Adrenal gland (tissue), 12 donors: Measurements from ENCODE around the gene CD8A. TPM values are rescaled to one million over a fixed set of nuclear protein-coding genes. Genes with fewer than 3 reads are reported as not detected.
A peak's percentile ranks its signal among the peaks of the same experiment; 100 is the strongest.

Experiments
- DNase-seq, 7 donors: peaks; one replicate each; pipeline ENCODE4 v3.0.0-alpha.2; 2019 to 2020
- H3K27ac ChIP-seq, 5 donors: fragments of 200-600 bp; sonication (generic) in 4 of 5; 1 replicate in 3 of 5; 2 replicates in 2 of 5; pipeline versions ENCODE4 v1.5.1 to v1.8.0; 2016 to 2020; ENCODE audit warnings: mild to moderate bottlenecking in 1 of 5
- H3K27me3 ChIP-seq: fragments of 200-600 bp; 2 replicates; pipeline ENCODE4 v1.8.0; 2021
- H3K36me3 ChIP-seq, 2 donors: fragments of 200-600 bp; replicated peaks in 1 of 2; 1 replicate in 1 of 2; 2 replicates in 1 of 2; pipeline versions ENCODE4 v1.5.1 to v1.8.0; 2018 to 2022
- H3K4me1 ChIP-seq, 2 donors: fragments of 200-600 bp; replicated peaks in 1 of 2; 1 replicate in 1 of 2; 2 replicates in 1 of 2; pipeline versions ENCODE4 v1.5.1 to v1.8.0; 2018 to 2021
- H3K4me3 ChIP-seq, 4 donors: fragments of 200-600 bp; sonication (generic) in 3 of 4; one replicate each; pipeline ENCODE4 v1.5.1; 2016 to 2018
- H3K9me3 ChIP-seq, 3 donors: fragments of 200-600 bp; sonication (generic) in 1 of 3; replicated peaks in 1 of 3; 1 replicate in 2 of 3; 2 replicates in 1 of 3; pipeline versions ENCODE4 v1.5.1 to v1.8.0; 2016 to 2021
- POLR2A ChIP-seq, 2 donors: fragments of 450-650 bp; IDR thresholded peaks; one replicate each; pipeline ENCODE4 v1.6.1; 2017; ENCODE audit warnings: antibody characterized with exemption in 2 of 2, mild to moderate bottlenecking in 2 of 2, moderate library complexity in 1 of 2
- WGBS, 4 donors: extraction: QIAGEN DNeasy Blood & Tissue Kit in 2 of 4; methylation state at CpG; one replicate each; pipeline versions ENCODE4 v1.1.5 to v1.1.7; 2013 to 2017; 5-methylcytosine and 5-hydroxymethylcytosine counted together
- intact Hi-C, 2 donors: fragments of 100-400 bp; cut with DNase I; formaldehyde crosslinking; loops; one replicate each; pipeline versions ENCODE4 v1.14.1 to v1.15.0; 2022 to 2023
- polyA plus RNA-seq, 3 donors: library from polyadenylated mRNA; stranded (reverse); fragments of 200-250 nt in 2 of 3; fragments of 350-450 nt in 1 of 3; fragmentation: Illumina TruSeq in 1 of 3; extraction: RNeasy Lipid Tissue Mini Kit (QIAGEN cat#74804) in 1 of 3; gene quantifications; one replicate each; pipeline ENCODE4 v1.2.3, GENCODE V29; 2013 to 2014
- total RNA-seq, 9 donors: library from RNA; depleted of rRNA in 4 of 9; stranded (reverse); fragments of >200 nt in 4 of 9; fragments of 120-200 nt in 1 of 9; fragmentation: NEBNext Ultra II Directional in 1 of 9; extraction: Animal tissue kit (Norgen Biotek cat#: 25700) in 1 of 9; gene quantifications; one replicate each; pipeline versions ENCODE4 v1.1.0 to v1.2.4, GENCODE V29; 2013 to 2023
- TF ChIP-seq, protein P1 (sequence below), 6 experiments: fragments of 450-650 bp in 4 of 6; fragments of 200-600 bp in 2 of 6; sonication (generic) in 1 of 6; IDR thresholded peaks; 1 replicate in 5 of 6; 2 replicates in 1 of 6; pipeline versions ENCODE4 v1.5.1 to v1.8.0; 2016 to 2021; ENCODE audit warnings: antibody characterized with exemption in 6 of 6, mild to moderate bottlenecking in 2 of 6, moderate library complexity in 1 of 6
- donor health status: healthy with polysubstance abuse.
- donor health status: Bipolar disorder and iron deficiency.
- donor health status: DM: yes; HTN: yes; CAD: no.
- donor health status: DM: no; HTN: no; CAD: no.
- donor health status: DM: no; HTN: no; CAD: no.
- donor health status: DM: yes; HTN: yes; CAD: no.

CD8A gene
- total and polyA plus RNA-seq, 12 donors = 1.1 to 4.4 (median 1.8) TPM; not detected in 1

DNA sequence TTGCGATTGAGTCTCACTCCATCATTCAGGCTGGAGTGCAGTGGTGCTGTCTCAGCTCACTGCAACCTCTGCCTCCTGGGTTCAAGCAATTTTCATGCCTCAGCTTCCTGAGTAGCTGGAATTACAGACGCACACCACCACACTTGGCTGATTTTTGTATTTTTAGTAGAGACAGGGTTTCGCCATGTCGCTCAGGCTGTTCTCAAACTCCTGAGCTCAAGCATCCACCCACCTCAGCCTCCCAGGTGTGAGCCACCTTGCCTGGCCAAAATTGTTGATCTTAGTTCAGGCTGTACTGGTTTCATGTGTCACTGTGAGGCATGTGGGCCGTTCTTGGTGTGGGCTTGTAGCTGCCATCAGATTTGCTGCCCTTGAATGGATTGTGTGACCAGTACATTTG lies 18.1 kb downstream of the CD8A start:
- TF ChIP-seq, protein P1, sequence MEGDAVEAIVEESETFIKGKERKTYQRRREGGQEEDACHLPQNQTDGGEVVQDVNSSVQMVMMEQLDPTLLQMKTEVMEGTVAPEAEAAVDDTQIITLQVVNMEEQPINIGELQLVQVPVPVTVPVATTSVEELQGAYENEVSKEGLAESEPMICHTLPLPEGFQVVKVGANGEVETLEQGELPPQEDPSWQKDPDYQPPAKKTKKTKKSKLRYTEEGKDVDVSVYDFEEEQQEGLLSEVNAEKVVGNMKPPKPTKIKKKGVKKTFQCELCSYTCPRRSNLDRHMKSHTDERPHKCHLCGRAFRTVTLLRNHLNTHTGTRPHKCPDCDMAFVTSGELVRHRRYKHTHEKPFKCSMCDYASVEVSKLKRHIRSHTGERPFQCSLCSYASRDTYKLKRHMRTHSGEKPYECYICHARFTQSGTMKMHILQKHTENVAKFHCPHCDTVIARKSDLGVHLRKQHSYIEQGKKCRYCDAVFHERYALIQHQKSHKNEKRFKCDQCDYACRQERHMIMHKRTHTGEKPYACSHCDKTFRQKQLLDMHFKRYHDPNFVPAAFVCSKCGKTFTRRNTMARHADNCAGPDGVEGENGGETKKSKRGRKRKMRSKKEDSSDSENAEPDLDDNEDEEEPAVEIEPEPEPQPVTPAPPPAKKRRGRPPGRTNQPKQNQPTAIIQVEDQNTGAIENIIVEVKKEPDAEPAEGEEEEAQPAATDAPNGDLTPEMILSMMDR (IDR thresholded peaks at IDR 0.05) = no peak
- no peak for TF ChIP-seq POLR2A (IDR thresholded peaks at IDR 0.05)
- 73 to 93% (median 79%) methylated on average over 5 of the region's 5 CpGs for WGBS, 4 donors
- Histone ChIP-seq H3K36me3 (peaks cover 0 to 24% of the 10 kb centered on the region in 2 donors), H3K27me3 (no peaks in the 10 kb centered on the region), H3K27ac (no peak overlapping the region), H3K9me3 (no peaks in the 10 kb centered on the region), H3K4me3 (no peak overlapping the region), H3K4me1 (no peaks in the 10 kb centered on the region)
- no peak for DNase-seq
- intact Hi-C loops = no loop called here

GRCh38 chr2:86770816-86771301 lies 19.9 kb downstream of the CD8A start:
- no peak overlapping the region for H3K4me3 ChIP-seq
- DNase-seq = no peak
- no peak overlapping the region for H3K27ac ChIP-seq
- no peaks in the 10 kb centered on the region for H3K9me3 ChIP-seq
- intact Hi-C loops = no loop called here
- H3K27me3 ChIP-seq = no peaks in the 10 kb centered on the region
- TF ChIP-seq POLR2A (IDR thresholded peaks at IDR 0.05) = no peak
- TF ChIP-seq, protein P1 (IDR thresholded peaks at IDR 0.05) = no peak
- H3K4me1 ChIP-seq = no peaks in the 10 kb centered on the region
- WGBS, 4 donors = 88 to 93% (median 91%) methylated on average over 6 of the region's 6 CpGs
- H3K36me3 ChIP-seq = peaks cover 0 to 27% of the 10 kb centered on the region in 2 donors

- no peak for DNase-seq
- TF ChIP-seq, protein P1 (IDR thresholded peaks at IDR 0.05) = no peak
- no peak for TF ChIP-seq POLR2A (IDR thresholded peaks at IDR 0.05)
- H3K4me3 ChIP-seq = no peak overlapping the region
- H3K4me1 ChIP-seq = no peaks in the 10 kb centered on the region
- H3K27ac ChIP-seq = no peak overlapping the region
- intact Hi-C loops = no loop called here
- WGBS, 4 donors = 81 to 90% (median 85%) methylated on average over 4 of the region's 4 CpGs
- H3K27me3 ChIP-seq = no peaks in the 10 kb centered on the region
- H3K36me3 ChIP-seq = peaks cover 0 to 29% of the 10 kb centered on the region in 2 donors
- H3K9me3 ChIP-seq = no peaks in the 10 kb centered on the region
Observed at GRCh38 chr2:86769838-86770237, 20.9 kb downstream of the CD8A start.

DNA sequence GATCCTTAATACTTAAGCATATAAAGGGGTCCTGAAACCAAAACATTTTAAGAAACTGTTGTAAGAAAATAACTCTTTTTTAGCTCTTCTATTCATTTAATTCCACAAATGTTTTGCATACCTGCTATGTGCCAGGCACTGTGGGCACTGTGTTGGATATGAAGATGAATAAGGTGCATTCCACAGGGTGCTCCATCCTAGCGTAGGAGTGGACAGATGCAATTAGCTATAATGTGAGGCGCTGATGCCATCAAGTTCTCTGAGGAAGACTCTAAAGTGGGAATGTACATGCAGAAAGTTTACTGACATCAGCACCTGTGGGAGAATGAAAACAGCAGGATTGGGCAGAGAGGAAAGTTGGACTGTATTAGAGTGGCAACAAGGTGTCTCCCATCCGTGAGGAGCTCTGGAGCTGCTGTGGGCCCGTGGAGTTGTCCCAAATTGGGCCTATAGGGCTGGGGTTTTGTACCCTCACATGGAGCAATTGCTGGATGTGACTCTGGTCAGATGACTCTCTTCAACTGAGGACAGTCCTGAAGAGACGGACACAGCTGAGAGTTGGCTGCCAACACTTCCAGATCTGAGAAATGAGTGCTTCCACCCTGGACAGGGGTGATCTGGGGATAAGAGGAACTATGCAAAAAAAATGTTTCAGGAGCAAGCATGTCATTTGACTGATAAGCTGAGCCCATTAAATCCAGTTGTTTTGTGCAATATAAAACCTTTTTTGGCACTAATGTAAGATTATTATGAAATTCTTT lies 22.3 kb downstream of the CD8A start:
- no peaks in the 10 kb centered on the region for H3K27me3 ChIP-seq
- no peak overlapping the region for H3K4me3 ChIP-seq
- intact Hi-C loops = no loop called here
- DNase-seq = peak in 1 of 7 donors; percentile 16
- WGBS, 4 donors = 75 to 78% (median 76%) methylated on average over 5 of the region's 5 CpGs
- peaks cover 0 to 29% of the 10 kb centered on the region in 2 donors for H3K36me3 ChIP-seq
- H3K4me1 ChIP-seq = no peaks in the 10 kb centered on the region
- H3K9me3 ChIP-seq = no peaks in the 10 kb centered on the region
- TF ChIP-seq POLR2A (IDR thresholded peaks at IDR 0.05) = no peak
- TF ChIP-seq, protein P1 (IDR thresholded peaks at IDR 0.05) = no peak
- H3K27ac ChIP-seq = no peak overlapping the region
